GM12874 (cell line): ENCODE data around the gene HRH3.

Source experiments
- TF ChIP-seq, protein P1 (sequence below): IDR thresholded peaks from 2 replicates; pipeline ENCODE4 v1.5.1; 2011; ENCODE audit warnings: low read depth, mild to moderate bottlenecking, control low read depth, low read length, moderate library complexity; ENCODE audit not compliant: insufficient read depth

The HRH3 gene

DNA sequence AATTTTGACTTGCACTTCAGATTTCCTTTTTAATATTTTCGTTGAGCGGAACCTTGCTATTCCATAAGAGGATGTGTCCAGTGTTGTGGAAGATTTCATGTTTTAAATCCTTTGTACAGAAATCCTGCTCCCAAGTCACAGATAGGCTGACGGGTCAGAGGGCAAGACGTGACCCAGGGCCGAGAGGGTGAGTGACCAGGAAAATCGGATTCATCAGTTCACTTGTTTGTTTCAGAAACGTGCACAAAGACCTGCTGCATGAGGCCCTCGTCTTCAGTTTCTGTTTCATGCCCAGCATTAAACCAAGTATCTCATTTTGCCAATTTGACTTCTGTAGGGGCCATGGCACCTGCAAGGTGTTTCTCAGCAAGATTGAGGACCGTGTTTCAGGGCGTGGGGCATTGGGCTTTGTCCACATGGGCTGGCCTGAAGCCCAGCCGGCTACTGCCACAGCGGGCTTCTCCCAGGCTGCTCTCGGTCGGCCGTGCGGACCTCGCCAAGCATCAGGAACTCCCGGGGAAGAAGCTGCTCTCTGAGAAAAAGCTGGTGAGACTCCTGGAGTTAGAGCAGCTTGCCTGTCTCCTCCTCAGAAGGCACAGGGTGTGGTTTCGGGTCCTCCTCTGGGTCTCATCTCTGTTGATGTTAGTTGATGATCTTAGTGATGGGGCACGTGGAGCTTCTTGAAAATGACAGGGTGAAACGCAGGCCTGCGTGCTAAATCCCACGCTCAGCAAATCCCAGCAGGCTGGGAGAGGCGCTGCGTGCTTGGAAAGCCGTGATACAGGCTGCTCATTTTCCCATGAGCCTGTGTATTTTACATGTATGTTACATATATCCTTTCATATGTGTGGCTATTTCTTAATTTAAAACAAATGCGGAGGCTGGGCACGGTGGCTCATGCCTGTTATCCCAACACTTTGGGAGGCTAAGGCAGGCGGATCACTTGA lies 26.7 kb downstream of the HRH3 start:
- TF ChIP-seq, protein P1, sequence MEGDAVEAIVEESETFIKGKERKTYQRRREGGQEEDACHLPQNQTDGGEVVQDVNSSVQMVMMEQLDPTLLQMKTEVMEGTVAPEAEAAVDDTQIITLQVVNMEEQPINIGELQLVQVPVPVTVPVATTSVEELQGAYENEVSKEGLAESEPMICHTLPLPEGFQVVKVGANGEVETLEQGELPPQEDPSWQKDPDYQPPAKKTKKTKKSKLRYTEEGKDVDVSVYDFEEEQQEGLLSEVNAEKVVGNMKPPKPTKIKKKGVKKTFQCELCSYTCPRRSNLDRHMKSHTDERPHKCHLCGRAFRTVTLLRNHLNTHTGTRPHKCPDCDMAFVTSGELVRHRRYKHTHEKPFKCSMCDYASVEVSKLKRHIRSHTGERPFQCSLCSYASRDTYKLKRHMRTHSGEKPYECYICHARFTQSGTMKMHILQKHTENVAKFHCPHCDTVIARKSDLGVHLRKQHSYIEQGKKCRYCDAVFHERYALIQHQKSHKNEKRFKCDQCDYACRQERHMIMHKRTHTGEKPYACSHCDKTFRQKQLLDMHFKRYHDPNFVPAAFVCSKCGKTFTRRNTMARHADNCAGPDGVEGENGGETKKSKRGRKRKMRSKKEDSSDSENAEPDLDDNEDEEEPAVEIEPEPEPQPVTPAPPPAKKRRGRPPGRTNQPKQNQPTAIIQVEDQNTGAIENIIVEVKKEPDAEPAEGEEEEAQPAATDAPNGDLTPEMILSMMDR = no peak

DNA sequence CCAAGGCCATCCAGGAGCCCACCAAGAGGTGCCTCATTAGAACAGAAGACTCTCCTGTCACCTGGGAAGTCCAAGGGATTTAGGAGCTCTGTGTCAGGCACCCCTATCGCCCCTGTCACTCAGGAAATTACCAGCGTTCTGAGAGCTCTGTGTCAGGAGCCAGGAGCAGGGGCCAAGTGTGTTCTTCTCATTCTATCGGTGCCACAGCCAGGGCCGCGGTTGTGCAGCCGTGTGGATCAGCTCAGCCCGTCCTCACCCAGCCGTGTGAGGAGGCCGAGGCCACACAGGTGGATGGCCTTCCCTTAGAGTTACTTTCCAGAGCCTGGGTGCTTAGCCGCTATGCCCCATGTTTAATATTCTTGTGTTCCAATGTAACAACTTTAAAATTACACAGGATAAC lies 27.4 kb downstream of the HRH3 start:
- TF ChIP-seq, protein P1 = no peak

DNA sequence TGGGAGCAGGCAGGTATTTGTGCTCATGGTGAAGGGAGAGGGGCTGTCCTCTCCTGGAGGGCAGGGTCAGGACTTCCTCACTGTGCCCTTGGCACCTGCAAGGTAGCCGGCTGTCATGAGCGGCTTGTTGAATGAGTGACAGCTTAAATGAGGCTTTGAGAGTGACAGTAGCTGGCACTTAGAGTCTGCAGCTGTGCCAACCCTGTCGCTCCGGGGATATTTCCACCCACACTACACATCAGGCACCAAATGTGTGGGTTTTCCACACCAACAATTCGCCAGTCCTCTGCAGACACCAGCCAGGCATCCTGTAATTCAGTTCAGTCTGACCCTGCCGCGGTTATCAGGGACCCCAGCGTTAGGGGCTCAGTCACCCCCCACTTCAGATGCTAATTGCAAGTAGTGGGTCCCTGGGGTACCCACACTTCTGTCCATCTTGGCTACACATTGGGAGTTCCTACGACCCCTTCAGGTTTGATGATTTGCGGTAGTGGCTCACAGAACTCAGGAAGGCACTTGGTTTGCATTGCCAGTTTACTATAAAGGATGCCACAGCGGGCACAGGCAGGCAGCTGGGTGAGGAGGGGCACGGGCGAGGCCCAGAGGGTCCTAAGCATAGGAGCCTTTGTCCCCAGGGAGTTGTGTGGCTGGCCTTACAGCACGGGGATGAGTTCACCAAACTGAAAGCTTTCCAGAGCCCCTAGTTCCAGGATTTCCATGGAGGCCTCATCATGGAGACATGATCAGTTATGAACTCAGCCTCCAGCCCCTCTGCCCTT lies 28.1 kb downstream of the HRH3 start:
- TF ChIP-seq, protein P1 = no peak

DNA sequence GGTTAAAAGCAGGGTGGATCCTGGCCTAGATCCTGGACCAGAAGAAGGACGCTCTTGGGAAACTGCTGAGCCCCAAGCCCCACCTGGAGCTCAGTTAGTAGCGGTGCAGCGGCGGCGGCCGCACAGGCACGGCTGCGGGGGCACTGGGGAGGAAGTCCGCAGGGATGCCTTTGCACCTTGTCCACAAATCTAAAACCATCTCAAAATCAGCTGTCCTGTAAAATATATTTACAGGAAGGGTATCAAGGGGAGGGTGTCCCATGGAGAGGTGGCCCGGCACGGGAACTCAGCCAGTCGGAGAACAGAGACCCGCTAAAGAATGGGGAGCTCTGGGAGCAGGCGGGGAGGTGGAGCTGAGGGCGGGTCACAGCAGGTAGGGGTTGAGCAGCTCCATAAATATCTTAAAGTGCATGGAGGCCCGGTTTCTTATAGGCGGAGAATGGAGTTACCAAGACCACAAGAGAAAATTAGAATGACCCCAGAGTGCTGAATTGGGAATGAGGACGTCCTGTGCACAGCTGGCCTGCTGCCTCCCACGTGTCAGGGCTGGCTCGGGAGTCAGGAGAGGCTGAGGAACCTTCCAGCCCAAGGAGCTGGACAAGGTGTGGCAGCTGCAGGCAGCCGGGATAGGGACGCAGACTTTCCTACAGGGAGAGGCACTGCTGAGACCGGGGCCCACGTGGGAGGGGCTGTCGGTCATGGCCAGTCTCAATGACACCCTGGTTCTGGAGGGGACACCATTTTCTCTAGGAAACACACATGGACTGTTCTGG lies 29.3 kb downstream of the HRH3 start:
- TF ChIP-seq, protein P1 = no peak

DNA sequence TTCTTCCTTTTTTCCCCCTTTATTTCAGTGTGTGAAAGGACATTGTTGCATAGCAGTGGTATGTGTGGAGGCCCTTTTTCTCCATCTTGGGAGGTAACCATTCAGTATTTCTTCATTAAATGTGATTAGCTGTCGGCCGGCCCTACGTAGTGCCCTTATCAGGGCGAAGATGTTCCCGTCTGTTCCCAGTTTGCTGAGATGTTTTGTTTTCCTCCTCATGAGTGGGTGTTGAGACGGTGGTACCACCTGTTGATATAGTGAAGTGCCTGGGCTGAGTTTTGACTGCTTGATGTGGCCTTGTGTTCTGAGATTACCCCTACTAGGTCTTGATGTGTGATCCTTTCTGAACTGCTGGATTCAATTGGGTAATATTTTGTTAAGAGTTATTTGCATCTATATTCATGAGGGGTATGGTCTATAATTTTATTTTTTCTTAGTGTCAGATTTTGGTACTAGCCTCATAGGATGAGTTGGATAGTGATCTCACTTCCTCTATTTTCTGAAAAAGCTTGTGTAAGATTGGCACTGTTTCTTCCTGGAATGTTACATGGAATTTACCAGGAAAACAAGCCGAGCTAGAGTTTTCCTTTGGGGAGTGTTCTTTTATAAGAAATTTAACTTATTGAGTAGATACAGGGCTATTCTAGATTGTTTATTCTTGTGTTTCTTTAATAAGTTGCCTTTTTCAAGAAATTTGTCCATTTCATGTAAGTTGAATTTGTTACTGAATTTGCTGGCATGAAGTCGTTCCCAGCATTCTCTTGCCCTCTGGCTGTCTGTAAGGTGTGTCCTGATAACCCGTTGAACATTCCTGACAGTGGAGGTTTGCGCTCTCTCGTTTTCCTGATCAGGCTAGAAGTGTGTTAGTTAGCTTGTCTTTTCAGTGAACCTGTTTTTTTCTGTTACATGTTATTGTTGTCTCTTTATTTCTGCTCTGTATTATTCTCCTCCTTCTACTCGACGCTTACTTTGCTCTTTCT lies 32.9 kb downstream of the HRH3 start:
- TF ChIP-seq, protein P1 = no peak

DNA sequence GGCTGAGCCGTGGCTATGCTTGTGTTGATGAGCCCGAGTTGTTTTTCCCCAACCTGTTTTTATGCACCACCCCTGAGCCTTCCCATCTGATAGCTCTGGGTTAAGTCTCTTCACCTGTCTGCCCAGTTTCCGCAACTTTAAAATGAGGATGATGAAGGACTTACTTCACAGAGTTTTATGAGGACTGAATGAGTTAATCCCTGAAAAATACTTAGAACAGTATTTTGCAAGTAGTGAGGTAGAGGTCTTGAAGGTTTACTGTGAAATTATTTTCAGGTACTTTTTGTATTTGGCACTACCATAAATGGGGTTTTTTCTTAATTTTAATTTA lies 34.0 kb downstream of the HRH3 start:
- TF ChIP-seq, protein P1 = no peak
